T-helper 1 cell treated with Interleukin-12 subunit alpha and Interleukin-12 subunit beta and Interleukin-4 antibody, amounts not matched to agents 30 μg/mL and 1 μg/mL, for 36 hours (primary cell): ENCODE data around the gene ADAT3.

Experiments
- H3K27ac Mint-ChIP-seq: one replicate; pipeline ENCODE4 v1.8.0; 2021; ENCODE audit warnings: mild to moderate bottlenecking, mixed read lengths
- H3K27me3 Mint-ChIP-seq: one replicate; pipeline ENCODE4 v1.8.0; 2021; ENCODE audit warnings: low read depth, mixed read lengths
- H3K36me3 Mint-ChIP-seq: one replicate; pipeline ENCODE4 v1.8.0; 2021; ENCODE audit warnings: low read depth, mixed read lengths
- H3K4me1 Mint-ChIP-seq: one replicate; pipeline ENCODE4 v1.8.0; 2021; ENCODE audit warnings: low read depth, mixed read lengths
- H3K4me3 Mint-ChIP-seq: one replicate; pipeline ENCODE4 v1.8.0; 2021; ENCODE audit warnings: mild to moderate bottlenecking, moderate library complexity, mixed read lengths
- H3K9me3 Mint-ChIP-seq: one replicate; pipeline ENCODE4 v1.8.0; 2021; ENCODE audit warnings: mixed read lengths

Gene ADAT3

DNA sequence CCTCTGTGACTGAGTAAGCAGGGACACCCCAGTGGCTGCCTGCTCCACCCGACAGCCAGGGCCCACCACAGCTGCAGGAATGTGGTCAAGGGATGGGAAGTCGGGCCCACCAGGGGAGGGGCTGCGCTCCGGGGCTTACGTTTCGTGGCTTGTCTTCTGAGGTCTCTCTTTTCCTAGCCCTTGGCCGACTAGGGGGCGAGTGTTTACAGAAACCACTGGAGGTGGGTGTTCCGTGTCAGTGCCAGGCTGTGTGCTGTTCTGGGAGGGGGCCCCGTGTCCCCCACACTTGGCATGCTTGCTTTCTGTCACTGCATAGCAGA is 4.5 kb downstream of the ADAT3 start:
- H3K36me3 Mint-ChIP-seq: peaks cover 7% of the 10 kb centered on the region
- peaks cover 8% of the 10 kb centered on the region for H3K4me1 Mint-ChIP-seq
- H3K9me3 Mint-ChIP-seq: no peaks in the 10 kb centered on the region
- no peaks in the 10 kb centered on the region for H3K27me3 Mint-ChIP-seq
- H3K4me3 Mint-ChIP-seq: no peak overlapping the region
- no peak overlapping the region for H3K27ac Mint-ChIP-seq

DNA sequence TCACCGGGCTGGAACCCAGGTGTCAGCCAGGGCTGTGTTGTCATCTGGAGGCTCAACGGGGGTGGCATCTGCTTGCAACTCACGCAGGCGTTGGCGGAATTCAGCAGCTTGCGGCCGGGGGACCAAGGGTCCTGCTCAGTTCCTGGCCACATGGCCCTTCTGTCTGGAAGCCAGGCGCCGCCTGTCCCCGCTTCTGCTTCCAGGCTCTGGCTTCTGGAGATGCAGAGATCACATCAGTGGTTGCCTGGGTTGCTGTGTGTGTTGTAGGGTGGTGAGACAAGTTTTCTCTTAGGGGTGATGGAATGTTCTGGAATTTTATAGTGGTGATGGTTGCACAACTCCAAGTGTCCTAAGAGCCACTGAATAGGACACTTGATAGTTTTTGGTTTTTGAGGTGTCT is 5.0 kb downstream of the ADAT3 start:
- H3K4me3 Mint-ChIP-seq: no peak overlapping the region
- H3K27ac Mint-ChIP-seq: peak overlapping the region; percentile 3
- H3K9me3 Mint-ChIP-seq: no peaks in the 10 kb centered on the region
- H3K27me3 Mint-ChIP-seq: no peaks in the 10 kb centered on the region
- H3K4me1 Mint-ChIP-seq: peaks cover 8% of the 10 kb centered on the region
- H3K36me3 Mint-ChIP-seq: peaks cover 7% of the 10 kb centered on the region

DNA sequence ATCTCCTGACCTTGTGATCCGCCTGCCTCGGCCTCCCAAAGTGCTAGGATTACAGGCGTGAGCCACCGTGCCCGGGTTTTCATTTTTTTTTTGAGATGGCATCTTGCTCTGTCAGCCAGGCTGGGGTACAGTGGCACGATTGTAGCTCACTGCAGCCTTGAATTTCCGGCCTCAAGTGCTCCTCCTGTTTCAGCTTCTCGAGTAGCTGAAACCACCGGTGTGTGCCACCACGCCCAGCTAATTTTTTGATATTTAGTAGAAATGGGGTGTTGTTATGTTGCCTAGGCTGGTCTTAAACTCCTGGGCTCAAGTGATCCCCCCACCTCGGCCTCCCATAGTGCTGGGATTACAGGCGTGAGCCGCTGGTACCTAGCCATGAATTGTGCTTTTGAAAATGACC is 5.9 kb downstream of the ADAT3 start:
- no peak overlapping the region for H3K27ac Mint-ChIP-seq
- H3K4me1 Mint-ChIP-seq: peaks cover 4% of the 10 kb centered on the region
- H3K27me3 Mint-ChIP-seq: no peaks in the 10 kb centered on the region
- peaks cover 7% of the 10 kb centered on the region for H3K36me3 Mint-ChIP-seq
- no peaks in the 10 kb centered on the region for H3K9me3 Mint-ChIP-seq
- no peak overlapping the region for H3K4me3 Mint-ChIP-seq

DNA sequence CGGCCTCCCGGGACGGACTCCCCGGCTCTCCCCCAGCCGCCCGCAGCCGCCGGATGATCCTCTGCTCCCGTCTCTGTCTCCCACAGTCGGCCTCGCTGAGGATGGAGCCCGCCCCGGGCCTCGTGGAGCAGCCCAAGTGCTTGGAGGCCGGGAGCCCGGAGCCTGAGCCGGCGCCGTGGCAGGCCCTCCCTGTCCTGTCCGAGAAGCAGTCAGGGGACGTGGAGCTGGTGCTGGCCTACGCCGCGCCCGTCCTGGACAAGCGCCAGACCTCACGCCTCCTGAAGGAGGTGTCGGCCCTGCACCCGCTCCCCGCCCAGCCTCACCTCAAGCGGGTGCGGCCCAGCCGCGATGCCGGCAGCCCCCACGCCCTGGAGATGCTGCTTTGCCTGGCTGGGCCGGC is 6.8 kb downstream of the ADAT3 start:
- H3K27me3 Mint-ChIP-seq: no peaks in the 10 kb centered on the region
- H3K4me1 Mint-ChIP-seq: peaks cover 4% of the 10 kb centered on the region
- no peak overlapping the region for H3K27ac Mint-ChIP-seq
- peaks cover 7% of the 10 kb centered on the region for H3K36me3 Mint-ChIP-seq
- no peak overlapping the region for H3K4me3 Mint-ChIP-seq
- H3K9me3 Mint-ChIP-seq: no peaks in the 10 kb centered on the region

DNA sequence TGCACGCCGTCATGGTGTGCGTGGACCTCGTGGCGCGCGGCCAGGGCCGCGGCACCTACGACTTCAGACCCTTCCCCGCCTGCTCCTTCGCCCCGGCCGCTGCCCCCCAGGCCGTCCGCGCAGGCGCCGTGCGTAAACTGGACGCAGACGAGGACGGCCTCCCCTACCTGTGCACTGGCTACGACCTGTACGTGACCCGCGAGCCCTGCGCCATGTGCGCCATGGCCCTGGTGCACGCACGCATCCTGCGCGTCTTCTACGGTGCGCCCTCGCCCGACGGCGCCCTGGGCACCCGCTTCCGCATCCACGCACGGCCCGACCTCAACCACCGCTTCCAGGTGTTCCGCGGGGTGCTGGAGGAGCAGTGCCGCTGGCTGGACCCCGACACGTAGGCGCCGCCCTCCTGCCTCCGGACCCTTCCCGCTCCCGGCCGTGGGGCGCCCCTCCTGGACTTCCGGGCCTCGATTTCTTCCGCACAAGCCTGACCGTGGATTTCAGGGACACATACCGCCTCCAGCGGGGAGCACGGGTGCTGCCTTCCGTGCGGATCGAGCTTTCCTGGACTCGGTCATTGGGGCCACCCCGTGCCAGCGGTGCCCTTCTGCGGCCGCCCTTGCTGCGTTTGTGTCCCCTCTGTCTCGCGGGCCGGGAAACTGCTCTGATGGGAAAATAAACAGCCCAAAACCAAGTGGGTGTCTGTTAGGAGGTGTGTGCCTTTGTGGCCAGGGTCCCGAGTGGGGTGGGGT is 7.7 kb downstream of the ADAT3 start:
- no peak overlapping the region for H3K4me3 Mint-ChIP-seq

DNA sequence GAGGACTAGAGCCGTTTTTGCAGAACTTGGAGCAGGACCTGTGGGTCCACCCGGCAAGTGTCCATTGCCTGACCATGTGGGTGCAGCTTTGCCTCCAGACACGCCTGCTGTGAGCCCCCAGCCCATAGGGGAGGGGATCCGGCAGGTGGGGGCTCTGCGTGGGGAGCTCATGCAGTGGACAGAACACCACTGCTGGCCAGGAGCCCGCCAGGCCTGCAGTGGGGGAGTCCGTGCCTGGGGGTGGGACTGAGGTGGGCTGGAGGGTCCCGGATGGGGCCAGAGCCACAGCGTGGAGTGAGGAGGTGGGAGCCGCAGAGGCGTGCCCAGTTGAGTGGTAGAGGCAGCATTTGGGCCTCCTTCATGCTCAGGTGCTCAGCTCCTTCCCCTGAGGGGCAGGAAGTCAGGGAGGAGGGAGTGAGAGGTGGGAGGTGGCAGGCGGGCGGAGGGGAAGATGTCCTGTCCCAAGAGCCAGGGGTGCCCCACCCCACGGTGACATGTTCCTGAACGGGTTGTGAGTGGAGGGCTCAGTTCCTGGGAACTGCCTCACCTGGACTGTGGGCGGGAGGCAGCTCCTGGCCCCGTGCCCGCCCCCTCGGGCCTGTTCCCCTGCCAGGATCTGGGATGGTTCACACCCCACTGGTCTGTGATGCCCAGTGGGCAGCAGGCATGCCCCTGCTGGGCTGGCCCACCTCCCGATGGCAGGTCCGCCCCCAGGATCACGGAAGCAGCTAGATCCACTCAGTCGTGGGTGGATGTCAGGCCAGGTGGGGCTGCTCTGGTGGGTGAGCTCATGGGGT is 8.8 kb downstream of the ADAT3 start:
- H3K27ac Mint-ChIP-seq: no peak overlapping the region
- H3K36me3 Mint-ChIP-seq: peaks cover 9% of the 10 kb centered on the region
- H3K9me3 Mint-ChIP-seq: no peaks in the 10 kb centered on the region
- no peak overlapping the region for H3K4me3 Mint-ChIP-seq
- peaks cover 3% of the 10 kb centered on the region for H3K4me1 Mint-ChIP-seq
- no peaks in the 10 kb centered on the region for H3K27me3 Mint-ChIP-seq

More for the DNA sequence above, 7.7 kb downstream of the ADAT3 start:
- no peaks in the 10 kb centered on the region for H3K9me3 Mint-ChIP-seq
- no peak overlapping the region for H3K27ac Mint-ChIP-seq
- peaks cover 4% of the 10 kb centered on the region for H3K4me1 Mint-ChIP-seq
- H3K27me3 Mint-ChIP-seq: no peaks in the 10 kb centered on the region
- peaks cover 9% of the 10 kb centered on the region for H3K36me3 Mint-ChIP-seq

DNA sequence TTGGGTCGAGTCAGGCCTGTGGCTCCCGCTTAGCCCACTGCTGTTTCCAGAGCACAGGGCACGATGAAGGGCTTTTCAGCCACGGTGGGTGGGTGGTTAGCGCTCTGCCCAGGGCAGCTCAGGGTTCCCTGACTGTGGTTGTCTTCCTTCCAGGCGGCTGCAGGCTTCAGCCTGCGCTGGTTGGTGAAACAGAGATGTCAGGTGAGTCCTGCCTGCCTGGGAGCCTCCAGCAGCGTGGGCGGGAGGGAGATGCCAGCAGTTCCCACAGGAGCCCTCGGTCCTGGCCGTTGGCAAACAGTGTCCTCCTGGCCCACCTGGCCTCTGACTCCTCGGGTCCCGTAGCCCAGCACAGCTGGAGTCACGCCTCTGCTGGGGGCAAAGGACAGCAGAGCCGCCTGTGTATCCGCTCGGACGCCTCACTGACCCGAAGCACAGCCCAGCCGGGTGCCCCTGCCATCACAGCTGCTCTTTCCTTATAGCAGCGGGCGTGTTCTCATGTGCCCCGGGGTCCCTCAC is 9.7 kb downstream of the ADAT3 start:
- peaks cover 9% of the 10 kb centered on the region for H3K36me3 Mint-ChIP-seq
- peaks cover 3% of the 10 kb centered on the region for H3K4me1 Mint-ChIP-seq
- H3K27ac Mint-ChIP-seq: no peak overlapping the region
- no peaks in the 10 kb centered on the region for H3K9me3 Mint-ChIP-seq
- no peak overlapping the region for H3K4me3 Mint-ChIP-seq
- H3K27me3 Mint-ChIP-seq: no peaks in the 10 kb centered on the region

DNA sequence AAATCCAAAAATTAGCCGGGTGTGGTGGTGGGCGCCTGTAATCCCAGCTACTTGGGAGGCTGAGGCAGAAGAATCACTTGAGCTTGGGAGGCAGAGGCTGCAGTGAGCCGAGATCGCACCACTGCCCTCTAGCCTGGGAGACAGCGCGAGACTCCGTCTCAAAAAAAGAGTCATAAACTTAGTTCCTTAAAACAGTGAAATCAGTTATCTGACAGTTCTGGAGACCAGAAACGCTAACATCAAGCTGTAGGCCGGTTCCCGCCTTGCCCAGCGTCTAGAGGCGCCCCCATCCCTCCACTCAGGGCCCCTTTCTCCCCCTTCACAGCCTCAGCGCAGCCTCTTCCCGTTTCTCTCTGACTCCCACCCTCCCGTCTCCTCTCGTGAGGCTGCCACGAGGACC is 11.9 kb downstream of the ADAT3 start:
- peaks cover 5% of the 10 kb centered on the region for H3K4me1 Mint-ChIP-seq

DNA sequence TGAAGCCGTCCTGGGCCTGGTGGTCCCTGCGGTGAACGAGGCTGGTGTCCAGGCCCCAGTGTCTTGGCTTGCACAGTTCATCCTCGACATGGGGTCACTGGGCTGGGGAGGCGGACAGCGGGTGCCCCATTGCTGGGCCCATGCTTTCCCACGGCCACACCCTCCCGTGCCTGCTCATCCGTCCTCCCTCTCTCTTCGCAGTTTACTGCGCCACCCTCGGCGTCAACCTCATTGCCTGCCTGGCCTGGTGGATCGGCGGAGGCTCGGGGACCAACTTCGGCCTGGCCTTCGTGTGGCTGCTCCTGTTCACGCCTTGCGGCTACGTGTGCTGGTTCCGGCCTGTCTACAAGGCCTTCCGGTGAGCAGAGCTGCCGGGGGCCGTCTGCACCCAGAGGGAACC is 12.7 kb downstream of the ADAT3 start:
- no peak overlapping the region for H3K27ac Mint-ChIP-seq
- H3K4me1 Mint-ChIP-seq: peaks cover 6% of the 10 kb centered on the region

More for the DNA sequence above, 11.9 kb downstream of the ADAT3 start:
- Mint-ChIP-seq H3K36me3 (peaks cover 14% of the 10 kb centered on the region), H3K27ac (no peak overlapping the region), H3K27me3 (no peaks in the 10 kb centered on the region), H3K9me3 (no peaks in the 10 kb centered on the region), H3K4me3 (no peak overlapping the region)

DNA sequence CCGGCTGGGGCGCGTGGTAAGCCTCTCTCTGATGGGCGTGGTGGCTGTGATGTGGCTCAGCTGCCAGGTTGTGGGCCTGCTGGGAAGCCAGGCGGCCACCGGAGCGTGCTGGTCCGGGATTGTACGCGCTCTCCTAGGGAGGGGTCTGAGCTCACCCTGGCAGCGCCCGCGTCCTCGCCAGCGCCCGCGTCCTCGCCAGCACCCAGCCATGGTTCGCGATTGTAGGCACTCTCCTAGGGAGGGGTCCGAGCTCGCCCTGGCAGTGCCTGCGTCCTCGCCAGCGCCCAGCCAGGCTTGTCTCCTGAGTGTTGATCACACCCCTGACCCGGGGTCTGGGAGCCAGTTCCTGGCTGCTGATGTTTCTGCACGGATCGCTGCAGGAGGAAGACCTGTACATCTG is 13.8 kb downstream of the ADAT3 start:
- Mint-ChIP-seq H3K36me3 (peaks cover 15% of the 10 kb centered on the region), H3K4me3 (no peak overlapping the region), H3K27ac (no peak overlapping the region), H3K4me1 (peaks cover 11% of the 10 kb centered on the region), H3K9me3 (no peaks in the 10 kb centered on the region), H3K27me3 (no peaks in the 10 kb centered on the region)

More for the DNA sequence above, 12.7 kb downstream of the ADAT3 start:
- Mint-ChIP-seq H3K36me3 (peaks cover 14% of the 10 kb centered on the region), H3K27me3 (no peaks in the 10 kb centered on the region), H3K4me3 (no peak overlapping the region), H3K9me3 (no peaks in the 10 kb centered on the region)

DNA sequence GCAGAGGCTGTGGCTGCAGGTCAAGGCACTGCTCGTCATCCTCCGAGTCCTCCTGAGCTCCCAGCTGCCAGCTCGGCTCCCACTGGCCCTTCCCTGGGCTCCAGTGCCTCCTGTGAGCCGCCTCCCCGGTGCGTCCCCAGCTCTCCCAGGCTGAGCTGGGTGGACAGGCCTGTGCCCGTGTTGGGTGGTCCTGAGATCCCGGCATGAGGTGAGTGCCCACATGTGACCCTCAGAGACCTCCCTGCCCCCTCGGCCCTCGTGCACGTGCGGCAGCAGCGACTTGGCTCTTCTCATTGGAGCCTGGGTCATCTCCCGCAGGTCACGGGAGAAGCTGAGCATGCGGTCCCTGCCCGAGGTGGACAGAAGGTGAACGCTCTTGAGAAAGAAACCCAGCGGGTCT is 15.4 kb downstream of the ADAT3 start:
- no peak overlapping the region for H3K27ac Mint-ChIP-seq
- peaks cover 11% of the 10 kb centered on the region for H3K4me1 Mint-ChIP-seq
- H3K36me3 Mint-ChIP-seq: peaks cover 15% of the 10 kb centered on the region

DNA sequence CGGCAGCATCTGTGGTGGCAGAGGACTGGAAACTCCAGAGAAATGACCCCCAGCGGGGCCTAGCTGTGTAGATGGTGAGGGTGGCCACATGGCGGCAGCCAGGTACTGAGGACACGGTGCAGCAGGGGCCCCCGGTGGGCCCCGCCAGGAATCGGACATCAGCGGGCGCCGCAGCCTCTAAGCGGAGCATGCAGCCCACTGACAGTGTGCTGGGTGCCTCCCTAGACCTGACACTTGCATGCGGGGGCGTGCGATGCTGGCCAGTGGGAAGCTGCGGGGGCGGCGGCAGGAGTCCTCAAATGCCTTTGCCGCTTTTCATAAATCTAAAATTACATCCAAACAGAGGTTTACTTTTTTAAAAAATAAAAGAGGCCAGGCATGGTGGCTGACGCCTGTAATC is 16.1 kb downstream of the ADAT3 start:
- Mint-ChIP-seq H3K27me3 (no peaks in the 10 kb centered on the region), H3K36me3 (peaks cover 15% of the 10 kb centered on the region), H3K4me3 (no peak overlapping the region), H3K9me3 (no peaks in the 10 kb centered on the region), H3K27ac (no peak overlapping the region), H3K4me1 (peaks cover 11% of the 10 kb centered on the region)

More for the DNA sequence above, 15.4 kb downstream of the ADAT3 start:
- Mint-ChIP-seq H3K27me3 (no peaks in the 10 kb centered on the region), H3K4me3 (no peak overlapping the region), H3K9me3 (no peaks in the 10 kb centered on the region)

DNA sequence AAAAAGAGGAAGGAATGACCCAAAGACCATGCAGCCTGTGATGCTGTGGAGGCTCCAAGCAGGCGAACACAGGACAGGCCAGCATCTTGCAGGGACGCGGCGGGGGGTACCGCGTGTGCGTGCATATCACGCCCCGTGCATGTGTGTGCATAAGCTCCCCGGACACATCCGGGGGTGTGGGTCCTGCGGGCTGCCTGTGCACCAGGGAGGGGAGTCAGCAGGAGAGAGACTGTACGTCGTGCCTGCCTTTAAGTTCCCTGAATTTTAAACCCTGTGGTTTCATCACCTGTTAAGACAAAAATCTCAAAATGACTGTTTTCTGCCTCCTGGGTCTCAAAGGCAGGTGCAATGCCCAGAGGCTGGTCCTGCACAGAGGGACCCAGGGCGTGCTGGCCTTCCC is 16.6 kb downstream of the ADAT3 start:
- Mint-ChIP-seq H3K4me1 (peaks cover 11% of the 10 kb centered on the region), H3K27me3 (no peaks in the 10 kb centered on the region), H3K36me3 (peaks cover 15% of the 10 kb centered on the region), H3K27ac (no peak overlapping the region), H3K4me3 (no peak overlapping the region), H3K9me3 (no peaks in the 10 kb centered on the region)

DNA sequence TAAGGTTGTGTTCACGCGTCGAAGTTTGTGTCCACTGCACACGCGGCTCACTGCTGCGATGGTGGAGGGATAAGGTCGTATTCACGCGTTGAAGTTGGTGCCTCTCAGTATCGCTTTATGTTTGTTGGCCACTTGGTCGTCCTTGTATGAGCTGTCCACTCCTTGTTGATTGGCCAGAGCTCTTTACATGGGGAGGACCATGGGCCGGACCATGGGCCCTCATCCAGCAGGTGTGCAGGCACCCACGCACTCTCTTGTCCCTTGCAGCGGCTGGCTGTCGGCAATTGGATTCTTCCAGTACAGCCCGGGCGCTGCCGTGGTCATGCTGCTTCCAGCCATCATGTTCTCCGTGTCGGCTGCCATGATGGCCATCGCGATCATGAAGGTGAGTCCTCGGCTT is 17.6 kb downstream of the ADAT3 start:
- H3K27me3 Mint-ChIP-seq: no peaks in the 10 kb centered on the region
- peaks cover 15% of the 10 kb centered on the region for H3K4me1 Mint-ChIP-seq
- peaks cover 15% of the 10 kb centered on the region for H3K36me3 Mint-ChIP-seq
- no peak overlapping the region for H3K4me3 Mint-ChIP-seq
- H3K9me3 Mint-ChIP-seq: no peaks in the 10 kb centered on the region
- H3K27ac Mint-ChIP-seq: peak overlapping the region; percentile 63

DNA sequence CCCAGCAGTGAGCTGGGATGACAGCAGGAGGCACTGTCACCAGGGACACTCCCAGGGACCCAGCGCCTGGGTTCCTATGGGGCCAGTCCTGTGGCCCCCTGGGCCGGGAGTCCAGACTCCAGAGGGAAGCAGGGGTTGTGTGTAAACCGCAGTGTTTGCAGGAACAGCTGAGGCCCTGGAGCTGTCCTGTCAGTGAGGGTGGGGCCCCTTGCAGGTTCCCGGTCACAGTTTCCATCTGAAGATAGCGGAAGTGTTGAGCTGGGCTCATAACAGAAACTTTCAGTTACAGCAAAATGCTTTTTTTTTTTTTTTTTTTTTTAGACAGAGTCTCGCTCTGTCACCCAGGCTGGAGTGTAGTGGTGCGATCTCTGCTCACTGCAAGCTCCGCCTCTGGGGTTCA is 18.1 kb downstream of the ADAT3 start:
- Mint-ChIP-seq H3K27me3 (no peaks in the 10 kb centered on the region), H3K27ac (peak overlapping the region; percentile 65), H3K4me3 (no peak overlapping the region), H3K4me1 (peaks cover 17% of the 10 kb centered on the region), H3K9me3 (no peaks in the 10 kb centered on the region), H3K36me3 (peaks cover 18% of the 10 kb centered on the region)
